HG02943 (cell line): Measurements from ENCODE around the gene C3AR1.
"Not testable (repeated sequence)": the region's sequence is repeated elsewhere in the genome, so short reads cannot be mapped to it uniquely, and the experiment has no call there.

Source experiments
- ATAC-seq: cut with Tn5 transposase; IDR thresholded peaks from one replicate; pipeline ENCODE4 v1.9.1; 2021; ENCODE audit warnings: mild to moderate bottlenecking, low read depth, moderate library complexity; ENCODE audit not compliant: unreplicated experiment

The C3AR1 gene

GRCh38 chr12:8065991-8066594 is at the start of gene C3AR1:
Gene C3AR1 (minus strand): TSS chr12:8066359. CDS start chr12:8060185, 6,174 bp downstream.
- ATAC-seq, result no peak

DNA sequence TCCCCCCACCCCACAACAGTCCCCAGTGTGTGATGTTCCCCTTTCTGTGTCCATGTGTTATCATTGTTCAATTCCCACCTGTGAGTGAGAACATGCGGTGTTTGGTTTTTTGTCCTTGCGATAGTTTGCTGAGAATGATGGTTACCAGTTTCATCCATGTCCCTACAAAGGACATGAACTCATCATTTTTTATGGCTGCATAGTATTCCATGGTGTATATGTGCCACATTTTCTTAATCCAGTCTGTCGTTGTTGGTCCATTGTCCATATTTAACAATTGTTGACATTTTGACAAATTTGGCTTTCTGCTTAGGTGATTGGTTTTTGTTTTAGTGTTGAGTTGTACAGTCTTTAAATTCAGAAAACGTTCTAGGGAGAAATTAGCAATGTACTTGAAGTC is 47.0 kb upstream of the C3AR1 start:
- not testable (repeated sequence) for ATAC-seq

DNA sequence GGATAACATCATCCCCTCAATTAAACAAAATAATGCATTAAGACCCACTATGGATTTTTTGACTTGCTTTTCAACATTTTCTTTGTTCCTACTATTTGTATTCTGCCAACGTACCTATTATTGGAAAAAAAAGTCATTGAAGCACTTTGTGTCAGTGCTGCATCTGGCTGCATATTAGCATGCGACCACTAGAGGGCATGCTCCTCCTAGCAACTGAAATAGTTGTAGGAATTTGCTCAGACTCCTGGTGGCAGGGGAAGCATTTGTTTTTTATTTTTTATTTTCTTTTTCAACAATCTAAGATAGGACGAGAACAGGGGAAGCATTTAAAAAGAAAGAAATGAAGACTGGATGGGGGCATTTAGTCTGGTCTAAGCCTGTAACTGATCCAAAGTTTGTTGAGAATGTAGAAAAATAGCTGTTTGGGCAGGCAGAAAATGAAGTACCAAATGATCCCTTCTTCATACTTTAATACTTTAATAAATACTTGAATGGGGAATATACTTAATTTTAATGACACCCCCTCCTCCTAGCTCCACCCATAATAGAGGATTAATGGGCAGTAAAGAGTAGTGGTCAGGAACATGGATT is 42.7 kb upstream of the C3AR1 start:
- ATAC-seq, result no peak

DNA sequence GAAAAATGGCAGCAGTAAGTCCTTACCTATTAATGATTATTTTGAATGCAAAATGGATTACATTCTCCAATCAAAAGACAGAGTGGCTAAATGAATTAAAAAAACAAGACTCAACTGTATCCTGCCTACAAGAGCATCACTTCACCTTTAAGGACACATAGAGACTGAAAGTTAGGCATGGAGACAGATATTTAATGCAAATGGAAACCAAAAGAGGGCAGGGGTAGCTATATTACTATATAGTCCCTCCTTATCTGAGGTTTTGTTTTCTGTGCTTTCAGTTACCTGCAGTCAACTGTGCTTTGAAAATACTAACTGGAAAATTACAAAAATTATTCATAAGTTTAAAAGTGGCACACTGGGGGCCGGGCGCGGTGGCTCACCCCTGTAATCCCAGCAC is 33.1 kb upstream of the C3AR1 start:
- no peak for ATAC-seq

DNA sequence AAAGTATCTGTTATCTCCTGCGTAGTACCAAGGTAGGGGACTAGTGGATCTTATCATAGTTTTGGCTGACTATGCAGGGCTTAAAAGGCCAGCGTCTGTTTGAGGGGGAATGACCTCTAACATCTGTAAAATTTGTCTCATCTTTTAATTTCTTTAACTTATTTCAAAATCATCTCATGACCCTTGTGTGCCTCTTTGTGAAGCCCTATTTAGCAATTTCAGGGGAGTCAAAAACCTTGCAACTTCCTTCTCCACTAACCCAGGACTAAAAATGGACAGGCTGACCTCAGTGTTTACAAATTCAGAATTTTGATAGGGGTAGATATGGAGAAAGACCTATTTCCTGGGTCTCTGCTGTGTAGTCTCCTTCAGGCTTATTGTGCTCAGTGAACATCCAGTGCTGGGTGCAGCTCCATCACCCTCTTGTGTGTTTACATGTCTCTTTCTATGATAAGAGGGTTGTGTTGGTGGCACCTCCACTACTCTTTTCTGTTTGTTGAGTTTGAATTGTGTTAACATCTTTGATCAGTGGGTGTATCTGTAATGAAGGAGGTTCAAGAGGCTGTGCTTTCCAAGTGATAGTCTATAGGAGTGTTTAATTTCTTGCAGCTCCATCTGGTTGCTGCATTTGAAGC is 30.2 kb upstream of the C3AR1 start:
- no peak for ATAC-seq

- ATAC-seq, result no peak
Observed at GRCh38 chr12:8093291-8093690, 27.1 kb upstream of the C3AR1 start.

DNA sequence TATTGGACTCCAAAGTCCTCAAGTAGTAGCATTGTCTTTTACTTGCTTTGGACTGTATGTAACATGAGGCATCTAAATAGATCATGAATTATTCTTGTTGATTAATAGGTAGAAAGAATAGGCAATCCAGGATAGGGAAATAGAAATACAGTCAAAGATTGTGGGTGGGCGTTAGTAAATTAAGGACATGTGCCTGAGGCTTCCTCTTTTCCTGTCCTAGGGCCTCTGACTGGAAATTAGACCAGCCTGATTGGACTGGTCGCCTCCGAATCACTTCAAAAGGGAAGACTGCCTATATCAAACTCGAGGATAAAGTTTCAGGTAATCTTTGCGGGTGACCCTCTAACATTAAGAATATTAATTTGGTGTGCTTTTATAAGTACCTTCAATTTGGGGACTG is 23.6 kb upstream of the C3AR1 start:
- no peak for ATAC-seq

DNA sequence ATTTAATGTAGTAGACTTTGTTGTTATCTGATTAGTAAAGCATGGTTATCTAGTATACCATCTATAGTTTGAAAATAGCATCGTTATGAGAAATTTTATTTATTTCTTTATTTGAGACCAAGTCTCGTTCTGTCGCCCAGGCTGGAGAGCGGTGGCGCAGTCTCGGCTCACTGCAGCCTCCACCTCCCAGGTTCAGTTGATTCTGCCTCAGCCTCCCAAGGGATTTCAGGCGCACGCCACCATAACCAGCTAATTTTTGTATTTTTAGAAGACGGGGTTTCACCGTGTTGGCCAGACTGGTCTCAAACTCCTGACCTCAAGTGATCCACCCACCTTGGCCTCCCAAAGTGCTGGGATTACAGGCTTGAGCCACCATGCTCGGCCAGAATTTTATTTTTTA is 23.1 kb upstream of the C3AR1 start:
- ATAC-seq, result not testable (repeated sequence)

- ATAC-seq, result no peak
Observed at GRCh38 chr12:8088574-8088973, 22.4 kb upstream of the C3AR1 start.

- ATAC-seq, result no peak
Observed at GRCh38 chr12:8087666-8088065, 21.5 kb upstream of the C3AR1 start.

DNA sequence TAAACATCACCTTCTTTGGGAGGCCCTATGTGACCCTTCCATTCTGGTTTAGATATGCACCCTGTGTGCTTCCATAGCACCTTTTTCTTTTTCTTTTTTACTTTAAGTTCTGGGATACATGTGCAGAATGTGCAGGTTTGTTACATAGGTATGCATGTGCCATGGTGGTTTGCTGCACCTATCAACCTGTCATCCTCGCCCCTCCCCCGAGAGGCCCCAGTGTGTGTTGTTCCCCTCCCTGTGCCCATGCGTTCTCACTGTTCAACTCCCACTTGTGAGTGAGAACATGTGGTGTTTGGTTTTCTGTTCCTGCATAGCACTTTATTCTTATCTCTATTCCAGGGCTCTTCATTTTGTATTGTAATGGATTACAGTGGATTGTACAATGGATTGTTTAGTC is 18.2 kb upstream of the C3AR1 start:
- ATAC-seq, result not testable (repeated sequence)

DNA sequence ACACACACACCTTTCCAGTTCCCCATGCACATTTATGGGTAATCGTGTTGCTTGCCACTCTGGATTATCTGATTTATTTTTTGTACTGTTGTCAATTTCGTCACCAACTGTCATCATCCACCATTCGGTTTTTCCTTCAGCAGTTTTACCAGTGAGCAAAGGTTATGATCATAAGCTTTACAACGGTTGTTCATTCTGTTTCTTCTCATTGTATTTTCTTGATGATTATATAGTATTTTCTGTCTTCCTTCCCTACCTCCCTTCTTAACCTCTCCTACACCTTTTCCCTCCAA is 16.6 kb upstream of the C3AR1 start:
- ATAC-seq, result no peak

DNA sequence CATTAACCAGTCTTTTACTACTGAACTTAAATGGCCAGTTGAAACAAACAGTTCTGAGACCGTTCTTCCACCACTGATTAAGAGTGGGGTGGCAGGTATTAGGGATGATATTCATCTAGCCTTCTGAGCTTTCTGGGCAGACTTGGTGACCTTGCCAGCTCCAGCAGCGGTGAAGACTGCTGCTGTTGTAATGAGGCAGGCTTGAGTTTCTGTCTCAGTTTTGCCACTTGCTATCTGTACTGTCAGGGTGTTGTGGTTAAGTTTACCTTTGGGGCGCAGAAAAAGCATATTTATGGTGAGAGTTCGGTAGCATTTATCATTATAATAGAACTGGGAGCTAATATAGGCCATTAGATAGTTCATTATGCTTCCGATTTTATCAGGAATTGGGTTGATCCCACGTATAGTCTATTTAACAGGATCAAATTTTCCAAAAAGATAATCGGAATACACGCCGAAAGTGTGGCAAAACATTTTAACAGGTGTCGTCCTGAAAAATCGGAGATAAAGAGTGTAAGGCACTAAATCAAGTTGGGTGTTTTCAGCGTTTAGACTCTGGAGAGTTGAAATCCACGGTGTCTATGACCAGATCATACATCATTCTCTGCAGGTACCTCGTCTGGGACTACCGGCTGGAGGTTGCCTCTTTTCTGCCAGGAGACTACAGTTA is 15.2 kb upstream of the C3AR1 start:
- peak; percentile 28 for ATAC-seq

- no peak for ATAC-seq
Observed at GRCh38 chr12:8080120-8080519, 14.0 kb upstream of the C3AR1 start.

GRCh38 chr12:8078916-8079315 is 12.8 kb upstream of the C3AR1 start:
- ATAC-seq, result no peak

DNA sequence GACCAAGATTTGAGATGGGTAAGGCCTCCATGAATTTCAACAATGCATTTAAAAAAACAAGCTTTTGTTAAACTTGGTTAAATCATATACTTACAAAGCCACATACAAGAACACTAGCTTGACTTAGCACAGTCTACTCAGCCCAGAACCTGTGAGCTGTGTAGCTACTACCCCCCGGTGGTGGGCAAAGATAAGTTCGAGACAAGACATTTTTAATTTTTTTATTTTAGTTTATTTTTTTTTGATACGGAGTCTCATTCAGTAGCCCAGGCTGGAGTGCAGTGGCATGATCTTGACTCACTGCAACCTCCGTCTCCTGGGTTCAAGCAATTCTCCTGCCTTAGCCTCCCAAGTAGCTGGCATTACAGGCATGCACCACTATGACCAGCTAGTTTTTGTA is 12.2 kb upstream of the C3AR1 start:
- no peak for ATAC-seq

DNA sequence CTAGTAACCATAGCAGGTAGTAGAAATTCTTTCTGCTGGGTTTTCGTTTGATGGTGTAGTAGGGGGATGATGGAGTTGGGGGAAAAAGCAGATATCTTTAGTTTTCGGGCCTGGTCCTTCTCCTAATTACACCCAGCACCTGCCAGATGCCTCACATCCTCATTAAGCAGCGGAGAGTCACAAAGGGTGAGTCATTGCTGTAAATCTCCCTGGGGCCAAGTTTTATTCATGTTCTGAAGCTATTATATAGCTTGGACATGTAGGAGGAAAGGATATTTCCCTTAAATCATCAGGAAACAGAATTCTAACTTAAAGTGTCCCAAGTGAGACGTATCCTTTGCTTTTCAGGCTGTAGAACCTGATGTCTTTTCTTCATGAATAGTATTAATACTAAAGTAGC is 11.0 kb upstream of the C3AR1 start:
- ATAC-seq, result no peak

DNA sequence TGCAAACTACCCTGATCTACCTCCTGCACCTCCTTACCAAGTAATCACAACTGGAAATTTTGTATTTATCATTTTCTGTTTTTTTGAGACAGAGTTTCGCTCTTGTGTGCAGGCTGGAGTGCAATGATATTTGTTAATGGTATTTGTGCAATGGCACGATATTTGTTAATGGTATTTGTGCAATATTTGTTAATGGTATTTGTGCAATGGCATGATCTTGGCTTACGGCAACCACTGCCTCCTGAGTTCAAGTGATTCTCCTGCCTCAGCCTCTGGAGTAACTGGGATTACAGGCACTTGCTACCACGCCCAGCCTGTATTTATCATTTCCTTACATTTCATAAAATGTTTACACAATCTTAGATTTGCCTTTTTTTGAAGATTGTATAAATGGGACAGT is 10.2 kb upstream of the C3AR1 start:
- ATAC-seq, result no peak

DNA sequence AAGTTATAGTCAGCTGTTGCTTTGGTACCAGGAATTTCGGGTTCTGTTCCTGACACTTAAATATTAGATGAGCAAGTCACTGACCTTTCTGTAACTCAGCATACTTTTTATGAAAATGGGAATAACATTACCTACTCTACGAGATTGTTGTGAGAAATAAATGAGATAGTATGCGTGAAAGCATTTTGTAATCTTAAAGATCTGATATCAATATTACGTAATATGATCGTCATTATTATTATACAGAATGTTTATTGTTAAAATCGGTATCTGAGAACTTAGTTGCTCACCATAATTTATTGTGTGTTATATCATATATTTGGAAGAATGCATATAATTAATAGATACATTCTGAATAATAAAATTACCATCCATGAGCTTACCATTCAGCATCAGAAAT is 9.8 kb upstream of the C3AR1 start:
- no peak for ATAC-seq

DNA sequence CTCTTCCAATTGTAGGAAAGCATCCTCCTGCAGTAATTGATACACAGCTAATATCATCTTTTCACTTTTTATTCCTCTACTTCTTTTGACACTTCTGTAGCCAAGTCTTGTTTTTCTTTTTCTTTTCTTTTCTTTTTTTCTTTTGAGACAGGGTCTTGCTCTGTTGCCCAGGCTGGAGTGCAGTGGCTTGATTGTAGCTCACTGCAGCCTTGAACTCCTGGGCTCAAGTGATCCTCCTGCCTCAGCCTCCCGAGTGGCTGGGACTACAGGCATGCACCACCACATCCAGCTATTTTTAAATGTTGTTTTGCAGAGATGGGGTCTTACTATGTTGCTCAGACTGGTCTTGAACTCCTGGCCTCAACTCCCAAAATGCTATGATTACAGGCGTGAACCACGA is 5.7 kb upstream of the C3AR1 start:
- not testable (repeated sequence) for ATAC-seq

GRCh38 chr12:8069582-8069981 is 3.4 kb upstream of the C3AR1 start:
- no peak for ATAC-seq

GRCh38 chr12:8064131-8064530 is 2.0 kb downstream of the C3AR1 start:
- no peak for ATAC-seq
